ENCODE data around the gene GRHL1.

Gene GRHL1

GRCh38 chr2:9945596-9945995 lies 5.9 kb upstream of the GRHL1 start:
- Histone ChIP-seq H3K27ac (ENCODE audit: low read length) (no peak overlapping the region), H3K9me3 (replicated peaks; ENCODE audit: insufficient read depth, low read length) (no peaks in the 10 kb centered on the region), H3K4me1 (ENCODE audit: low read length) (no peaks in the 10 kb centered on the region), H3F3A (ENCODE audit: insufficient read depth, low read length) (no peaks in the 10 kb centered on the region), H3K36me3 (replicated peaks; ENCODE audit: insufficient read depth, low read length) (no peaks in the 10 kb centered on the region), H3K79me2 (ENCODE audit: low read length) (no peaks in the 10 kb centered on the region), H3K4me2 (ENCODE audit: low read depth, low read length) (no peak overlapping the region), H3K9me2 (replicated peaks; ENCODE audit: insufficient read depth, low read length) (no peaks in the 10 kb centered on the region), H4K20me1 (ENCODE audit: insufficient read depth, low read length) (no peaks in the 10 kb centered on the region), H3K4me3 (ENCODE audit: low read length) (no peak overlapping the region), H3K9ac (ENCODE audit: low read length) (no peak overlapping the region), H3K27me3 (replicated peaks; ENCODE audit: insufficient read depth, low read length) (no peaks in the 10 kb centered on the region), H2AFZ (ENCODE audit: low read length) (no peak overlapping the region)
- DNase-seq, result no peak
- no peak for TF ChIP-seq CTCF (IDR thresholded peaks at IDR 0.05; ENCODE audit: low read length)
- no peak for TF ChIP-seq EZH2 (optimal IDR thresholded peaks at IDR 0.05; ENCODE audit: low read depth, low read length)
- no peak for TF ChIP-seq EZH2phosphoT487 (IDR thresholded peaks at IDR 0.05; ENCODE audit: low read length)

GRCh38 chr2:9946076-9946475 lies 5.4 kb upstream of the GRHL1 start:
- Histone ChIP-seq H3K27ac (ENCODE audit: low read length) (no peak overlapping the region), H3F3A (ENCODE audit: insufficient read depth, low read length) (no peaks in the 10 kb centered on the region), H3K27me3 (replicated peaks; ENCODE audit: insufficient read depth, low read length) (no peaks in the 10 kb centered on the region), H3K36me3 (replicated peaks; ENCODE audit: insufficient read depth, low read length) (no peaks in the 10 kb centered on the region), H3K4me1 (ENCODE audit: low read length) (no peaks in the 10 kb centered on the region), H2AFZ (ENCODE audit: low read length) (no peak overlapping the region), H4K20me1 (ENCODE audit: insufficient read depth, low read length) (no peaks in the 10 kb centered on the region), H3K9me3 (replicated peaks; ENCODE audit: insufficient read depth, low read length) (no peaks in the 10 kb centered on the region), H3K79me2 (ENCODE audit: low read length) (no peaks in the 10 kb centered on the region), H3K9me2 (replicated peaks; ENCODE audit: insufficient read depth, low read length) (no peaks in the 10 kb centered on the region), H3K9ac (ENCODE audit: low read length) (no peak overlapping the region), H3K4me3 (ENCODE audit: low read length) (no peak overlapping the region), H3K4me2 (ENCODE audit: low read depth, low read length) (no peak overlapping the region)
- DNase-seq, result no peak
- TF ChIP-seq EZH2 (optimal IDR thresholded peaks at IDR 0.05; ENCODE audit: low read depth, low read length) (no peak), EZH2phosphoT487 (IDR thresholded peaks at IDR 0.05; ENCODE audit: low read length) (no peak), CTCF (IDR thresholded peaks at IDR 0.05; ENCODE audit: low read length) (no peak)

- Histone ChIP-seq H3K27me3 (replicated peaks; ENCODE audit: insufficient read depth, low read length) (no peaks in the 10 kb centered on the region), H3K9ac (ENCODE audit: low read length) (no peak overlapping the region), H3K4me3 (ENCODE audit: low read length) (no peak overlapping the region), H3K4me1 (ENCODE audit: low read length) (no peaks in the 10 kb centered on the region), H2AFZ (ENCODE audit: low read length) (no peak overlapping the region), H4K20me1 (ENCODE audit: insufficient read depth, low read length) (no peaks in the 10 kb centered on the region), H3K79me2 (ENCODE audit: low read length) (no peaks in the 10 kb centered on the region), H3K27ac (ENCODE audit: low read length) (no peak overlapping the region), H3K9me3 (replicated peaks; ENCODE audit: insufficient read depth, low read length) (no peaks in the 10 kb centered on the region), H3K36me3 (replicated peaks; ENCODE audit: insufficient read depth, low read length) (no peaks in the 10 kb centered on the region), H3K4me2 (ENCODE audit: low read depth, low read length) (no peak overlapping the region), H3K9me2 (replicated peaks; ENCODE audit: insufficient read depth, low read length) (no peaks in the 10 kb centered on the region), H3F3A (ENCODE audit: insufficient read depth, low read length) (no peaks in the 10 kb centered on the region)
- no peak for DNase-seq
- no peak for TF ChIP-seq EZH2 (optimal IDR thresholded peaks at IDR 0.05; ENCODE audit: low read depth, low read length)
- TF ChIP-seq CTCF (IDR thresholded peaks at IDR 0.05; ENCODE audit: low read length), result no peak
- no peak for TF ChIP-seq EZH2phosphoT487 (IDR thresholded peaks at IDR 0.05; ENCODE audit: low read length)
Measured at GRCh38 chr2:9946818-9947217, 4.7 kb upstream of the GRHL1 start.
